MM.1S (cell line): Measurements from ENCODE around the gene RAVER2.

ENCODE experiments used
- DNase-seq: peaks from one replicate; pipeline ENCODE4 v3.0.0-alpha.2; 2015
- H2AFZ ChIP-seq: fragments of 300-600 bp; sonication (generic); 2 replicates; pipeline ENCODE4 v1.6.0; 2016; ENCODE audit warnings: antibody characterized with exemption, low read length
- H3F3A ChIP-seq: fragments of 300-600 bp; sonication (generic); 2 replicates; pipeline ENCODE4 v1.6.1; 2016; ENCODE audit warnings: mild to moderate bottlenecking, antibody characterized with exemption, low read length, moderate library complexity, mixed read lengths; ENCODE audit not compliant: insufficient read depth
- H3K27ac ChIP-seq: fragments of 300-600 bp; sonication (generic); 2 replicates; pipeline ENCODE4 v1.5.1; 2016; ENCODE audit warnings: mild to moderate bottlenecking, low read length
- H3K27me3 ChIP-seq: fragments of 300-600 bp; sonication (generic); replicated peaks from 2 replicates; pipeline ENCODE4 v1.6.0; 2016; ENCODE audit warnings: low read length; ENCODE audit not compliant: insufficient read depth
- H3K36me3 ChIP-seq: fragments of 300-600 bp; sonication (generic); replicated peaks from 2 replicates; pipeline ENCODE4 v1.6.1; 2016; ENCODE audit warnings: mild to moderate bottlenecking, low read length, mixed read lengths; ENCODE audit not compliant: insufficient read depth
- H3K4me1 ChIP-seq: fragments of 300-600 bp; sonication (generic); 2 replicates; pipeline ENCODE4 v1.6.1; 2016; ENCODE audit warnings: low read length, mixed read lengths
- H3K4me2 ChIP-seq: fragments of 300-600 bp; sonication (generic); 2 replicates; pipeline ENCODE4 v1.6.0; 2016; ENCODE audit warnings: low read depth, low read length
- H3K4me3 ChIP-seq: fragments of 300-600 bp; sonication (generic); 2 replicates; pipeline ENCODE4 v1.5.1; 2016; ENCODE audit warnings: low read length, mixed read lengths
- H3K79me2 ChIP-seq: fragments of 300-600 bp; sonication (generic); 2 replicates; pipeline ENCODE4 v1.6.1; 2016; ENCODE audit warnings: mixed run types, low read length, mixed read lengths
- H3K9ac ChIP-seq: fragments of 300-600 bp; sonication (generic); 2 replicates; pipeline ENCODE4 v1.6.1; 2016; ENCODE audit warnings: low read length, mixed read lengths
- H3K9me2 ChIP-seq: fragments of 300-600 bp; sonication (generic); replicated peaks from 2 replicates; pipeline ENCODE4 v1.6.1; 2016; ENCODE audit warnings: mild to moderate bottlenecking, low read length, mixed read lengths; ENCODE audit not compliant: insufficient read depth
- H3K9me3 ChIP-seq: fragments of 300-600 bp; sonication (generic); replicated peaks from 2 replicates; pipeline ENCODE4 v1.6.1; 2016; ENCODE audit warnings: mild to moderate bottlenecking, low read length, mixed read lengths; ENCODE audit not compliant: insufficient read depth
- H4K20me1 ChIP-seq: fragments of 300-600 bp; sonication (generic); 2 replicates; pipeline ENCODE4 v1.6.1; 2016; ENCODE audit warnings: mild to moderate bottlenecking, low read length, moderate library complexity, mixed read lengths; ENCODE audit not compliant: insufficient read depth
- EZH2 ChIP-seq: fragments of 300-600 bp; sonication (generic); optimal IDR thresholded peaks from 2 replicates; pipeline ENCODE3; 2017; ENCODE audit warnings: low read depth, mild to moderate bottlenecking, antibody characterized with exemption, low read length, mixed read lengths
- EZH2phosphoT487 ChIP-seq: fragments of 300-600 bp; sonication (generic); IDR thresholded peaks from 2 replicates; pipeline ENCODE4 v1.6.1; 2018; ENCODE audit warnings: antibody characterized with exemption, low read length
- TF ChIP-seq, protein P1 (sequence below): fragments of 300-600 bp; sonication (generic); IDR thresholded peaks from 2 replicates; pipeline ENCODE4 v1.5.1; 2016; ENCODE audit warnings: antibody characterized with exemption, low read length, mixed read lengths

RAVER2 gene

DNA sequence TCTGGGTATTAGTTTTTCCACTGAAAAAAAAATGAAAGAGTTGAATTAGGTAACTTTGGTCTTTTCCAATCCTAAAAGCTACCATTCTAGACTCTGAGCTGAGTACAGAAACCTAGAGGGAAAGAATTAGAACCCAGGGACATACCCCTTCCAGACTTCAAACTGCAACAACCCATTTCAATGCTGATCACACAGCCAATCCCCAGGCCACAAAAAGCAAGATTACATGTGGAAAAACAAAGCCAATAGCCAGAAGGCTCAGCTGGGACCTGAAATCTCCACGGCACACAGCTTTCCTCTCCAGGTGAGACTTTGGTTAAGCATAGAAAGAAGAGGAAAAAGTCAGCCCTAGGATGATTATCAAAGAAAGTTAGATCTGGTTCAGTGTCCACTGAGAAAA, 132.7 kb downstream of the RAVER2 start:
- H3K4me2 ChIP-seq: no peak overlapping the region
- H3K27me3 ChIP-seq: no peaks in the 10 kb centered on the region
- H3F3A ChIP-seq: peaks cover 5% of the 10 kb centered on the region; the same call in 1 of the 2 replicates
- H4K20me1 ChIP-seq: peaks cover 4% of the 10 kb centered on the region; the same call in 1 of the 2 replicates
- no peaks in the 10 kb centered on the region for H3K9me2 ChIP-seq
- H3K27ac ChIP-seq: no peak overlapping the region
- TF ChIP-seq EZH2phosphoT487: no peak
- DNase-seq: no peak
- peaks cover 11% of the 10 kb centered on the region for H3K4me1 ChIP-seq
- no peak overlapping the region for H3K4me3 ChIP-seq
- peaks cover 25% of the 10 kb centered on the region for H3K79me2 ChIP-seq
- no peaks in the 10 kb centered on the region for H3K9me3 ChIP-seq
- no peak overlapping the region for H3K9ac ChIP-seq
- no peak overlapping the region for H2AFZ ChIP-seq
- no peaks in the 10 kb centered on the region for H3K36me3 ChIP-seq

DNA sequence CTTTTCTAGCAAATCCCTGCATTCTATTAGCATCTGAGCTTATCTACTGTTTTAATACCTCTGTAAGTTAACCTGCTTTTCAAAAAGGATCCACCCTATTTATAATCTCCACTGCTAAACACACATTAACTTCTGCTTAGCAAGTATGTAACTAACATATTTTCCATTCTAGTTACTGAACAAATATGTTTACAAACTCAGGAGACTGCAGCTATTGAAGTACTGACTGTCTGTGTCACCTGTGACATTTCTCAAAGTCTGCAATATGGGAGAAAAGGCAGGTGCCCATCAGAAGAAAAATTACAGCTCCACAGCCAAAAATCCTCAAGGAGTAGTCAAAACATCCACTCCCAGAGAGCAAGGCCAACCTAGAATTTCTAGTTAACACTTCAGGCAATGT, 133.2 kb downstream of the RAVER2 start:
- H4K20me1 ChIP-seq: peaks cover 4% of the 10 kb centered on the region; the same call in 1 of the 2 replicates
- H3K4me1 ChIP-seq: peaks cover 15% of the 10 kb centered on the region
- peaks cover 7% of the 10 kb centered on the region; the same call in 1 of the 2 replicates for H3F3A ChIP-seq
- no peaks in the 10 kb centered on the region for H3K9me2 ChIP-seq
- no peaks in the 10 kb centered on the region for H3K36me3 ChIP-seq
- H3K79me2 ChIP-seq: peaks cover 25% of the 10 kb centered on the region
- no peak for DNase-seq
- TF ChIP-seq EZH2phosphoT487: no peak
- TF ChIP-seq EZH2: no peak
- TF ChIP-seq, protein P1, sequence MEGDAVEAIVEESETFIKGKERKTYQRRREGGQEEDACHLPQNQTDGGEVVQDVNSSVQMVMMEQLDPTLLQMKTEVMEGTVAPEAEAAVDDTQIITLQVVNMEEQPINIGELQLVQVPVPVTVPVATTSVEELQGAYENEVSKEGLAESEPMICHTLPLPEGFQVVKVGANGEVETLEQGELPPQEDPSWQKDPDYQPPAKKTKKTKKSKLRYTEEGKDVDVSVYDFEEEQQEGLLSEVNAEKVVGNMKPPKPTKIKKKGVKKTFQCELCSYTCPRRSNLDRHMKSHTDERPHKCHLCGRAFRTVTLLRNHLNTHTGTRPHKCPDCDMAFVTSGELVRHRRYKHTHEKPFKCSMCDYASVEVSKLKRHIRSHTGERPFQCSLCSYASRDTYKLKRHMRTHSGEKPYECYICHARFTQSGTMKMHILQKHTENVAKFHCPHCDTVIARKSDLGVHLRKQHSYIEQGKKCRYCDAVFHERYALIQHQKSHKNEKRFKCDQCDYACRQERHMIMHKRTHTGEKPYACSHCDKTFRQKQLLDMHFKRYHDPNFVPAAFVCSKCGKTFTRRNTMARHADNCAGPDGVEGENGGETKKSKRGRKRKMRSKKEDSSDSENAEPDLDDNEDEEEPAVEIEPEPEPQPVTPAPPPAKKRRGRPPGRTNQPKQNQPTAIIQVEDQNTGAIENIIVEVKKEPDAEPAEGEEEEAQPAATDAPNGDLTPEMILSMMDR: no peak
- H3K9ac ChIP-seq: no peak overlapping the region
- H3K4me2 ChIP-seq: no peak overlapping the region
- H2AFZ ChIP-seq: no peak overlapping the region
- no peaks in the 10 kb centered on the region for H3K27me3 ChIP-seq
- H3K27ac ChIP-seq: no peak overlapping the region
- no peak overlapping the region for H3K4me3 ChIP-seq
- H3K9me3 ChIP-seq: no peaks in the 10 kb centered on the region

DNA sequence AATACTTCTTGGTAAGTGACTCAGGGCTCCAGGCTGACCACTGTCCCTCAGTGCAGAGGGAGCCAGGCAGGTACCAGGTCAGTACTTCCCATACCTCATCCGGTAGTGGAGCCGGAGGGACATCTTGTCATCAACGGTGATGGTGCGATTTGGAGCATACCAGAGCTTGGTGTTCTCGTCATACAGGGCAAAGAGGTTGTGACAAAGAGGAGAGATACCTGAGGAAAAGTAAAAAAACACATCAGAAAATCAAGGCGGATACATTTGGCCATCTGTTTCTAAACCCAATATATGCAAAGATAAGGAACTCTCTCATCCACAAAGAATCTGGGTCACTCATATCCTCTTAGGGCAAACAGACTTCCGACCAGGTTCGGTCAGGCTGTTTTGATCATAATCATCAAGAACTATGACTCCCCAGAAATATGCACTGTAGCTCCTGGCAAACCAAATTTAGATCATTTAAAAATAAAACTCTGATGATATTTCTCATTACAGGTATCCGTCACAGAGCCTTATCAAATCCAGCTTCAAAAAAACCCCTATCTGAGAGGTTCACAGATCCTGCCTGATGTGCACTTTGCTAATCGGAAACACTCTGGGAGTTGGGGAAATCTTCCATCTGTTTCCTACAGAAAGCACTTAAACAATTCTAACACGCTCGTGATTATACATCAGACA, 134.2 kb downstream of the RAVER2 start:
- no peak overlapping the region for H3K4me2 ChIP-seq
- H2AFZ ChIP-seq: no peak overlapping the region
- TF ChIP-seq, protein P1: no peak
- TF ChIP-seq EZH2 (no peak), EZH2phosphoT487 (no peak)
- H3K4me3 ChIP-seq: no peak overlapping the region
- no peaks in the 10 kb centered on the region for H3K36me3 ChIP-seq
- DNase-seq: no peak
- H3F3A ChIP-seq: peaks cover 7% of the 10 kb centered on the region; the same call in 1 of the 2 replicates
- peaks cover 9% of the 10 kb centered on the region; the same call in 1 of the 2 replicates for H4K20me1 ChIP-seq
- no peaks in the 10 kb centered on the region for H3K27me3 ChIP-seq
- no peaks in the 10 kb centered on the region for H3K9me3 ChIP-seq
- H3K79me2 ChIP-seq: peaks cover 28% of the 10 kb centered on the region
- H3K9ac ChIP-seq: no peak overlapping the region
- no peaks in the 10 kb centered on the region for H3K9me2 ChIP-seq
- no peak overlapping the region for H3K27ac ChIP-seq
- peaks cover 20% of the 10 kb centered on the region for H3K4me1 ChIP-seq

DNA sequence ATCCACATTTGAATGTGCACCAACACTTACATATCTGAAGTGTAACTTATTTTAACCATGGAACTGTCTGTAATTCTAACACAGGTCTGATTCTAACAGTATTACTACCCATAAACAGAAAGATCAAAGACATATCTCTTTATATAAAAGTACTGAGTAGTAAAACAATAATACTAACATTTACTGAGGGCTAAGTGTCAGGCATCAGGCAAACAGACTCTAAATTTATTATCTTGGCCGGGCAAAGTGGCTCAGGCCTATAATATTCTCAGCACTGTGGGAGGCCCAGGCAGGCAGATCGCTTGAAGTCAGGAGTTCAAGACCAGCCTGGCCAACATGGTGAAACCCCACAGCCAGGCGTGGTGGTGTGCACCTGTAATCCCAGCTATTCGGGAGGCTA, 135.6 kb downstream of the RAVER2 start:
- no peak overlapping the region for H3K9ac ChIP-seq
- no peak overlapping the region for H3K27ac ChIP-seq
- H4K20me1 ChIP-seq: peaks cover 12% of the 10 kb centered on the region; the same call in 1 of the 2 replicates
- H3K9me2 ChIP-seq: no peaks in the 10 kb centered on the region
- H3K4me1 ChIP-seq: peaks cover 20% of the 10 kb centered on the region
- H3K36me3 ChIP-seq: no peaks in the 10 kb centered on the region
- TF ChIP-seq, protein P1: no peak
- TF ChIP-seq EZH2: no peak
- TF ChIP-seq EZH2phosphoT487: no peak
- H3K27me3 ChIP-seq: no peaks in the 10 kb centered on the region
- no peaks in the 10 kb centered on the region for H3K9me3 ChIP-seq
- H3F3A ChIP-seq: peaks cover 7% of the 10 kb centered on the region; the same call in 1 of the 2 replicates
- no peak for DNase-seq
- no peak overlapping the region for H3K4me3 ChIP-seq
- H2AFZ ChIP-seq: no peak overlapping the region
- H3K79me2 ChIP-seq: peaks cover 36% of the 10 kb centered on the region
- no peak overlapping the region for H3K4me2 ChIP-seq
